Ishikawa (cell line): Measurements from ENCODE around the gene RNF214.

ENCODE experiments used
- CEBPB ChIP-seq: IDR thresholded peaks from 2 replicates; pipeline ENCODE4 v1.6.1; 2012
- CREB1 ChIP-seq: IDR thresholded peaks from 2 replicates; pipeline ENCODE4 v1.6.1; 2012; ENCODE audit warnings: low read depth
- EGR1 ChIP-seq: IDR thresholded peaks from 2 replicates; pipeline ENCODE4 v1.6.1; 2012
- EP300 ChIP-seq: IDR thresholded peaks from 2 replicates; pipeline ENCODE4 v1.6.1; 2012; ENCODE audit warnings: borderline replicate concordance
- FOXM1 ChIP-seq: IDR thresholded peaks from 2 replicates; pipeline ENCODE4 v1.6.1; 2012; ENCODE audit warnings: low read depth, borderline replicate concordance
- NFIC ChIP-seq: IDR thresholded peaks from 2 replicates; pipeline ENCODE4 v1.6.1; 2012
- RAD21 ChIP-seq: IDR thresholded peaks from 2 replicates; pipeline ENCODE4 v1.6.1; 2012; ENCODE audit warnings: low read depth
- TAF1 ChIP-seq: IDR thresholded peaks from 2 replicates; pipeline ENCODE4 v1.6.1; 2012; ENCODE audit warnings: low read depth, mild to moderate bottlenecking
- TCF12 ChIP-seq: IDR thresholded peaks from 2 replicates; pipeline ENCODE4 v1.6.1; 2012; ENCODE audit warnings: low read depth
- TEAD4 ChIP-seq: IDR thresholded peaks from 2 replicates; pipeline ENCODE4 v1.6.1; 2012
- YY1 ChIP-seq: IDR thresholded peaks from 2 replicates; pipeline ENCODE4 v1.6.1; 2012; ENCODE audit warnings: low read depth
- ZBTB7A ChIP-seq: IDR thresholded peaks from 2 replicates; pipeline ENCODE4 v1.6.1; 2012; ENCODE audit warnings: low read depth
- TF ChIP-seq, protein P1 (sequence below): IDR thresholded peaks from 2 replicates; pipeline ENCODE4 v1.6.1; 2012
- TF ChIP-seq, protein P2 (sequence below): IDR thresholded peaks from 2 replicates; pipeline ENCODE4 v1.6.1; 2012
- TF ChIP-seq, protein P3 (sequence below): IDR thresholded peaks from 2 replicates; pipeline ENCODE4 v1.6.1; 2012; ENCODE audit warnings: low read depth, mild to moderate bottlenecking

The RNF214 gene

DNA sequence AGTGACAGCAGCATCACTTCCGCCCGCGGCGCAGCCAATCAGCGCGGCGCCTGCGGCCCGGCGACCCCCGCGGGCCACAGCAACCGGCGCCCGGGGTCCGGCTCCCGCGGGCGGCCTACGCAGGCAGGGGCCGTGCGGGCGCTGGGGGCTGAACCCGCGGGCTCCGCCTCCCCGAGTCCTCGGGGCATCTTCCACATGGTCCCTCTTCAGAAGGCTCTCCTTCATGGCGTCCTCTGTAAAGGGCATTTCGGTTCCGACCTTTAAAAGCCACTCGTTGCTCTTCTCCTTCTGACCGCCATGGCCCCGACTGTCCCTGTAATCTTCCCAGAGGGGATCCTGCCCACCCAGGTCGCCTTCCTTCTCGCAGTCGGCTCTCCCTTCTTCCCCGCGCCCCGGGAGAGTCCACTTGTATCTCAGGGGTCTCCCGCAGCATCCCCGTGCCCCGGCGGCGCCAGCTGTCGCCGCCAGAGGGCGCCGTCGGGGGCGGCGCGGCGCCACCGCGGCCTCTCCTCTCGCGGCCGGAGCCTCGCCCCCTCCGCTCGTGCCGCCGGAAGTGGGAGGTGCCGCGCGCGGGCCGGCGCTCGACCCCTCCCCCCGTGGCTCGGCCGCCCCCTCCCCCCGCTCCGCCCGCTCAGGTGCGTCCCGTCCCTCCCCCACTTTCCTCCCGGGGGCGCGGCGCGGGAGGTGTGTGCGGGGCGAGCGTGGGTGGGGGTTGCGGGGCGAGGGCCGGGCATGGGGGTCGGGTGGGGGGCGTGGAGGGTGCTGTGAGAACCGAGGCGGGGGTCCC lies at the start of gene RNF214:
Gene RNF214 (plus strand): TSS at position 580 of the 787 bp plus-strand sequence. CDS start 1,602 bp downstream, outside the sequence.
- 0 out of 2 replicates have a peak, but pooled peaks have one; percentile 52 for TF ChIP-seq YY1
- peak; percentile 96 for TF ChIP-seq ZBTB7A
- no peak for TF ChIP-seq TCF12

- TF ChIP-seq ZBTB7A (no peak), TEAD4 (no peak), NFIC (no peak), CREB1 (no peak), EGR1 (no peak), TAF1 (no peak), CEBPB (no peak), RAD21 (no peak), EP300 (no peak), TCF12 (no peak), YY1 (no peak), FOXM1 (no peak)
- TF ChIP-seq, protein P1, sequence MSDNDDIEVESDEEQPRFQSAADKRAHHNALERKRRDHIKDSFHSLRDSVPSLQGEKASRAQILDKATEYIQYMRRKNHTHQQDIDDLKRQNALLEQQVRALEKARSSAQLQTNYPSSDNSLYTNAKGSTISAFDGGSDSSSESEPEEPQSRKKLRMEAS: no peak
- TF ChIP-seq, protein P2, sequence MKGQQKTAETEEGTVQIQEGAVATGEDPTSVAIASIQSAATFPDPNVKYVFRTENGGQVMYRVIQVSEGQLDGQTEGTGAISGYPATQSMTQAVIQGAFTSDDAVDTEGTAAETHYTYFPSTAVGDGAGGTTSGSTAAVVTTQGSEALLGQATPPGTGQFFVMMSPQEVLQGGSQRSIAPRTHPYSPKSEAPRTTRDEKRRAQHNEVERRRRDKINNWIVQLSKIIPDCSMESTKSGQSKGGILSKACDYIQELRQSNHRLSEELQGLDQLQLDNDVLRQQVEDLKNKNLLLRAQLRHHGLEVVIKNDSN: no peak
- TF ChIP-seq, protein P3, sequence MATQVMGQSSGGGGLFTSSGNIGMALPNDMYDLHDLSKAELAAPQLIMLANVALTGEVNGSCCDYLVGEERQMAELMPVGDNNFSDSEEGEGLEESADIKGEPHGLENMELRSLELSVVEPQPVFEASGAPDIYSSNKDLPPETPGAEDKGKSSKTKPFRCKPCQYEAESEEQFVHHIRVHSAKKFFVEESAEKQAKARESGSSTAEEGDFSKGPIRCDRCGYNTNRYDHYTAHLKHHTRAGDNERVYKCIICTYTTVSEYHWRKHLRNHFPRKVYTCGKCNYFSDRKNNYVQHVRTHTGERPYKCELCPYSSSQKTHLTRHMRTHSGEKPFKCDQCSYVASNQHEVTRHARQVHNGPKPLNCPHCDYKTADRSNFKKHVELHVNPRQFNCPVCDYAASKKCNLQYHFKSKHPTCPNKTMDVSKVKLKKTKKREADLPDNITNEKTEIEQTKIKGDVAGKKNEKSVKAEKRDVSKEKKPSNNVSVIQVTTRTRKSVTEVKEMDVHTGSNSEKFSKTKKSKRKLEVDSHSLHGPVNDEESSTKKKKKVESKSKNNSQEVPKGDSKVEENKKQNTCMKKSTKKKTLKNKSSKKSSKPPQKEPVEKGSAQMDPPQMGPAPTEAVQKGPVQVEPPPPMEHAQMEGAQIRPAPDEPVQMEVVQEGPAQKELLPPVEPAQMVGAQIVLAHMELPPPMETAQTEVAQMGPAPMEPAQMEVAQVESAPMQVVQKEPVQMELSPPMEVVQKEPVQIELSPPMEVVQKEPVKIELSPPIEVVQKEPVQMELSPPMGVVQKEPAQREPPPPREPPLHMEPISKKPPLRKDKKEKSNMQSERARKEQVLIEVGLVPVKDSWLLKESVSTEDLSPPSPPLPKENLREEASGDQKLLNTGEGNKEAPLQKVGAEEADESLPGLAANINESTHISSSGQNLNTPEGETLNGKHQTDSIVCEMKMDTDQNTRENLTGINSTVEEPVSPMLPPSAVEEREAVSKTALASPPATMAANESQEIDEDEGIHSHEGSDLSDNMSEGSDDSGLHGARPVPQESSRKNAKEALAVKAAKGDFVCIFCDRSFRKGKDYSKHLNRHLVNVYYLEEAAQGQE: no peak
These were observed 48.6 kb upstream of the RNF214 start for GRCh38 chr11:117183724-117184349.

GRCh38 chr11:117185736-117186430 lies 46.6 kb upstream of the RNF214 start:
- TF ChIP-seq CREB1 (no peak), CEBPB (no peak), EGR1 (no peak), TAF1 (no peak), RAD21 (no peak), YY1 (no peak), NFIC (no peak), TCF12 (no peak), ZBTB7A (no peak), EP300 (no peak), FOXM1 (no peak), TEAD4 (no peak)
- TF ChIP-seq, protein P3: no peak
- TF ChIP-seq, protein P2: no peak
- TF ChIP-seq, protein P1: no peak

DNA sequence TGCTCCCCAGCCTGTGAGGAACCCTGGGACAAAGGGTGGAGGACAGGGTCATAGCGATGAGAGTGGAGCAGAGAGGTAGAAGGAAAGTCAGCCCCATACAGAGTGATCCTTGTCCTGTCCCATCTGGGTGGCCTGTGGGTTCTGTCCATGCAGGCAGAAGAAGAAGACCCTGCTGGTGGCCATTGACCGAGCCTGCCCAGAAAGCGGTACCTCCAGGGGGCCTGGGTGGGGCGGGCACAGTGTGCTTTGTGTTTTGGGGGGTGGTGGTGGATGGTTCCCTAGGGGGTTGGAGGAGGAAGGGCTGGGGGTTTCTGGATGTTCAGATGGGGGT lies 46.1 kb upstream of the RNF214 start:
- TF ChIP-seq TCF12 (no peak), ZBTB7A (no peak), TAF1 (no peak), CREB1 (no peak), NFIC (no peak), EP300 (no peak), YY1 (no peak), FOXM1 (no peak)

DNA sequence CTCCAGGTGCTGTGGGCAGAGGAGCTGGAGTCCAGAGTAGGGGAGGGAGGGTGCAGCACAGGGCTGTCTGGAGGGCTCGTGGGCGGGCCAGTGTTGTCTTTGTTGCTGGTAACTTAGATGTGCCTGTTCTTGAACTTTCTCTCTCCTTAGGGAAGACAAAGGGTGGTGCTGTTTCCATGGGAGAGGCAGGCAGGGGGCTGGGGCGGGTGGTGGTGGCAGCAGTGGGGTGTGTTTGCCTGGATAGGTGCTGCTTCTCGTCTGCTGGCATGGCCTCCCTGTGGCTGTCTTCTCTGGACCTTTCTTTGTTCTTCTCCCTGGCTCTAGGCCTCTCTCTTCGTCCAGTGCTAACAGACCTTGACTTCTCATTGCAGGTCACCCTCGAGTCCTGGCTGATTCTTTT lies 45.5 kb upstream of the RNF214 start:
- TF ChIP-seq RAD21 (no peak), TCF12 (no peak), EP300 (no peak), FOXM1 (no peak), TEAD4 (no peak), YY1 (no peak), CEBPB (no peak)
- TF ChIP-seq, protein P3: no peak
